Liver (tissue), 10 donors: Measurements from ENCODE around the gene TBL1XR1. TPM values are rescaled to one million over a fixed set of nuclear protein-coding genes. Genes with fewer than 3 reads are reported as not detected.

ENCODE experiments used
- DNase-seq: peaks from one replicate; pipeline ENCODE4 v3.0.0-alpha.2; 2017; ENCODE audit warnings: low spot score
- H3K27ac ChIP-seq, 2 donors: one replicate each; pipeline ENCODE4 v1.7.0; 2013; ENCODE audit warnings: inconsistent platforms in 2 of 2, low read length in 2 of 2, control low read depth in 1 of 2, low read depth in 1 of 2, mild to moderate bottlenecking in 1 of 2
- H3K27me3 ChIP-seq, 4 donors: one replicate each; pipeline versions ENCODE4 v1.6.1 to v1.7.0; 2013; ENCODE audit warnings: low read length in 3 of 4, inconsistent platforms in 1 of 4, mild to moderate bottlenecking in 1 of 4, moderate library complexity in 1 of 4; ENCODE audit not compliant: control insufficient read depth in 4 of 4, insufficient read depth in 4 of 4
- H3K36me3 ChIP-seq, 4 donors: one replicate each; pipeline versions ENCODE4 v1.6.1 to v1.7.0; 2013; ENCODE audit warnings: low read length in 3 of 4, mild to moderate bottlenecking in 3 of 4, low read depth in 1 of 4, moderate library complexity in 1 of 4; ENCODE audit not compliant: control insufficient read depth in 4 of 4, insufficient read depth in 3 of 4
- H3K4me1 ChIP-seq, 4 donors: one replicate each; pipeline versions ENCODE4 v1.6.1 to v1.7.0; 2013; ENCODE audit warnings: low read length in 3 of 4, mild to moderate bottlenecking in 3 of 4, moderate library complexity in 1 of 4; ENCODE audit not compliant: control insufficient read depth in 4 of 4, insufficient read depth in 4 of 4
- H3K4me3 ChIP-seq, 3 donors: one replicate each; pipeline versions ENCODE4 v1.6.1 to v1.7.0; 2013; ENCODE audit warnings: low read length in 3 of 3, control low read depth in 1 of 3, low read depth in 1 of 3, mild to moderate bottlenecking in 1 of 3
- H3K9ac ChIP-seq, 2 donors: one replicate each; pipeline ENCODE4 v1.7.0; 2013; ENCODE audit warnings: low read length in 2 of 2, mild to moderate bottlenecking in 2 of 2, moderate library complexity in 2 of 2, control low read depth in 1 of 2, low read depth in 1 of 2
- H3K9me3 ChIP-seq, 4 donors: one replicate each; pipeline versions ENCODE4 v1.6.1 to v1.7.0; 2013; ENCODE audit warnings: low read length in 3 of 4; ENCODE audit not compliant: control insufficient read depth in 4 of 4
- EGR1 ChIP-seq, 2 donors: IDR thresholded peaks; 2 replicates each; pipeline ENCODE4 v1.6.1; 2016 to 2018; ENCODE audit warnings: antibody characterized with exemption in 2 of 2, low read depth in 2 of 2
- FOXA1 ChIP-seq: IDR thresholded peaks from 2 replicates; pipeline ENCODE4 v1.6.1; 2016; ENCODE audit warnings: antibody characterized with exemption
- FOXA2 ChIP-seq: IDR thresholded peaks from 2 replicates; pipeline ENCODE4 v1.6.1; 2016; ENCODE audit warnings: antibody characterized with exemption
- GABPA ChIP-seq, 2 donors: IDR thresholded peaks in 1 of 2; conservative IDR thresholded peaks in 1 of 2; 2 replicates each; pipeline ENCODE4 v1.6.1; 2016; ENCODE audit warnings: antibody characterized with exemption in 2 of 2, mild to moderate bottlenecking in 1 of 2, moderate library complexity in 1 of 2
- HNF4A ChIP-seq, 2 donors: conservative IDR thresholded peaks; 2 replicates each; pipeline ENCODE4 v1.6.1; 2016; ENCODE audit warnings: antibody characterized with exemption in 2 of 2, mild to moderate bottlenecking in 2 of 2
- HNF4G ChIP-seq: IDR thresholded peaks from 2 replicates; pipeline ENCODE4 v1.6.1; 2016; ENCODE audit warnings: antibody characterized with exemption
- JUND ChIP-seq, 2 donors: IDR thresholded peaks; 2 replicates each; pipeline ENCODE4 v1.6.1; 2016; ENCODE audit warnings: antibody characterized with exemption in 2 of 2
- MAX ChIP-seq: IDR thresholded peaks from 2 replicates; pipeline ENCODE4 v1.6.1; 2016; ENCODE audit warnings: antibody characterized with exemption
- NR2F2 ChIP-seq: IDR thresholded peaks from 2 replicates; pipeline ENCODE4 v1.6.1; 2016; ENCODE audit warnings: antibody characterized with exemption
- RAD21 ChIP-seq, 2 donors: IDR thresholded peaks; 2 replicates each; pipeline ENCODE4 v1.6.1; 2016; ENCODE audit warnings: antibody characterized with exemption in 2 of 2, mild to moderate bottlenecking in 2 of 2
- REST ChIP-seq: IDR thresholded peaks from 2 replicates; pipeline ENCODE4 v1.6.1; 2016; ENCODE audit warnings: antibody characterized with exemption, mild to moderate bottlenecking
- RXRA ChIP-seq, 2 donors: IDR thresholded peaks; 2 replicates each; pipeline ENCODE4 v1.6.1; 2017 to 2018; ENCODE audit warnings: antibody characterized with exemption in 2 of 2, mild to moderate bottlenecking in 1 of 2
- SP1 ChIP-seq: IDR thresholded peaks from 2 replicates; pipeline ENCODE4 v1.6.1; 2018; ENCODE audit warnings: antibody characterized with exemption, mild to moderate bottlenecking
- TAF1 ChIP-seq: conservative IDR thresholded peaks from 2 replicates; pipeline ENCODE4 v1.6.1; 2016; ENCODE audit warnings: antibody characterized with exemption, mild to moderate bottlenecking
- YY1 ChIP-seq: IDR thresholded peaks from 2 replicates; pipeline ENCODE4 v1.6.1; 2016; ENCODE audit warnings: antibody characterized with exemption, mild to moderate bottlenecking
- WGBS: extraction: QIAGEN DNeasy Blood & Tissue Kit; methylation state at CpG from one replicate; pipeline ENCODE4 v1.1.7; 2013; 5-methylcytosine and 5-hydroxymethylcytosine counted together
- polyA plus RNA-seq, 2 donors: library from polyadenylated mRNA; stranded (reverse) in 1 of 2; unstranded in 1 of 2; fragments of 200-250 nt in 1 of 2; fragments of >200 nt in 1 of 2; fragmentation: Nextera tagmentation in 1 of 2; extraction: Ambion mirVana in 1 of 2; gene quantifications; one replicate each; pipeline versions ENCODE4 v1.2.1 to v1.2.3, GENCODE V29; 2013 to 2015
- small RNA-seq: library from RNA; depleted of rRNA; stranded (forward); fragments of <200 nt; gene quantifications from one replicate; pipeline ENCODE3, GENCODE V24; 2014
- total RNA-seq, 2 donors: library from RNA; depleted of rRNA; stranded (reverse); fragments of >200 nt; gene quantifications; one replicate each; pipeline ENCODE4 v1.2.3, GENCODE V29; 2014
- TF ChIP-seq, protein P1 (sequence below): fragments of 150-350 bp; IDR thresholded peaks from 2 replicates; pipeline ENCODE4 v1.5.1; 2017; ENCODE audit warnings: improper control_type of control experiment, low read depth, low read length; ENCODE audit not compliant: missing input control
- TF ChIP-seq, protein P2 (sequence below): IDR thresholded peaks from 2 replicates; pipeline ENCODE4 v1.6.1; 2016; ENCODE audit warnings: antibody characterized with exemption
- TF ChIP-seq, protein P3 (sequence below): IDR thresholded peaks from 2 replicates; pipeline ENCODE4 v1.6.1; 2016; ENCODE audit warnings: antibody characterized with exemption
- donor health status: healthy.
- donor health status: healthy.
- donor health status: healthy.
- donor health status: healthy.
- donor health status: healthy.

Gene TBL1XR1
- total and polyA plus RNA-seq, 4 donors: 10.3 to 65.9 (median 33.2) TPM

- H3K36me3 ChIP-seq: no peaks in the 10 kb centered on the region
- H3K4me3 ChIP-seq: no peak overlapping the region
- no peaks in the 10 kb centered on the region for H3K4me1 ChIP-seq
- DNase-seq: no peak
- no peak for TF ChIP-seq YY1
- no peak for TF ChIP-seq EGR1 (IDR thresholded peaks at IDR 0.05; ENCODE audit: low read depth in 2 of 2)
- TF ChIP-seq, protein P1, sequence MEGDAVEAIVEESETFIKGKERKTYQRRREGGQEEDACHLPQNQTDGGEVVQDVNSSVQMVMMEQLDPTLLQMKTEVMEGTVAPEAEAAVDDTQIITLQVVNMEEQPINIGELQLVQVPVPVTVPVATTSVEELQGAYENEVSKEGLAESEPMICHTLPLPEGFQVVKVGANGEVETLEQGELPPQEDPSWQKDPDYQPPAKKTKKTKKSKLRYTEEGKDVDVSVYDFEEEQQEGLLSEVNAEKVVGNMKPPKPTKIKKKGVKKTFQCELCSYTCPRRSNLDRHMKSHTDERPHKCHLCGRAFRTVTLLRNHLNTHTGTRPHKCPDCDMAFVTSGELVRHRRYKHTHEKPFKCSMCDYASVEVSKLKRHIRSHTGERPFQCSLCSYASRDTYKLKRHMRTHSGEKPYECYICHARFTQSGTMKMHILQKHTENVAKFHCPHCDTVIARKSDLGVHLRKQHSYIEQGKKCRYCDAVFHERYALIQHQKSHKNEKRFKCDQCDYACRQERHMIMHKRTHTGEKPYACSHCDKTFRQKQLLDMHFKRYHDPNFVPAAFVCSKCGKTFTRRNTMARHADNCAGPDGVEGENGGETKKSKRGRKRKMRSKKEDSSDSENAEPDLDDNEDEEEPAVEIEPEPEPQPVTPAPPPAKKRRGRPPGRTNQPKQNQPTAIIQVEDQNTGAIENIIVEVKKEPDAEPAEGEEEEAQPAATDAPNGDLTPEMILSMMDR: no peak
- TF ChIP-seq MAX: no peak
- TF ChIP-seq RXRA (IDR thresholded peaks at IDR 0.05): no peak
- no peak for TF ChIP-seq TAF1
- TF ChIP-seq RAD21 (IDR thresholded peaks at IDR 0.05): no peak
- TF ChIP-seq FOXA2: no peak
- no peak for TF ChIP-seq SP1
- no peak for TF ChIP-seq NR2F2
- no peak for TF ChIP-seq FOXA1
- TF ChIP-seq, protein P2, sequence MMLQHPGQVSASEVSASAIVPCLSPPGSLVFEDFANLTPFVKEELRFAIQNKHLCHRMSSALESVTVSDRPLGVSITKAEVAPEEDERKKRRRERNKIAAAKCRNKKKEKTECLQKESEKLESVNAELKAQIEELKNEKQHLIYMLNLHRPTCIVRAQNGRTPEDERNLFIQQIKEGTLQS: no peak
- no peak for TF ChIP-seq HNF4G
- TF ChIP-seq JUND (IDR thresholded peaks at IDR 0.05): no peak
- TF ChIP-seq GABPA (IDR thresholded peaks at IDR 0.05 in 1 of 2, conservative IDR thresholded peaks at IDR 0.05 in 1 of 2): no peak
- no peak for TF ChIP-seq REST
- no peak for TF ChIP-seq HNF4A (conservative IDR thresholded peaks at IDR 0.05)
- TF ChIP-seq, protein P3, sequence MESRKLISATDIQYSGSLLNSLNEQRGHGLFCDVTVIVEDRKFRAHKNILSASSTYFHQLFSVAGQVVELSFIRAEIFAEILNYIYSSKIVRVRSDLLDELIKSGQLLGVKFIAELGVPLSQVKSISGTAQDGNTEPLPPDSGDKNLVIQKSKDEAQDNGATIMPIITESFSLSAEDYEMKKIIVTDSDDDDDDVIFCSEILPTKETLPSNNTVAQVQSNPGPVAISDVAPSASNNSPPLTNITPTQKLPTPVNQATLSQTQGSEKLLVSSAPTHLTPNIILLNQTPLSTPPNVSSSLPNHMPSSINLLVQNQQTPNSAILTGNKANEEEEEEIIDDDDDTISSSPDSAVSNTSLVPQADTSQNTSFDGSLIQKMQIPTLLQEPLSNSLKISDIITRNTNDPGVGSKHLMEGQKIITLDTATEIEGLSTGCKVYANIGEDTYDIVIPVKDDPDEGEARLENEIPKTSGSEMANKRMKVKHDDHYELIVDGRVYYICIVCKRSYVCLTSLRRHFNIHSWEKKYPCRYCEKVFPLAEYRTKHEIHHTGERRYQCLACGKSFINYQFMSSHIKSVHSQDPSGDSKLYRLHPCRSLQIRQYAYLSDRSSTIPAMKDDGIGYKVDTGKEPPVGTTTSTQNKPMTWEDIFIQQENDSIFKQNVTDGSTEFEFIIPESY: no peak
- no peak overlapping the region for H3K27ac ChIP-seq
- H3K9me3 ChIP-seq: no peaks in the 10 kb centered on the region
- WGBS: 65% methylated on average over 1 of the region's 1 CpG
- no peak overlapping the region for H3K9ac ChIP-seq
- no peaks in the 10 kb centered on the region for H3K27me3 ChIP-seq
These were observed 227.8 kb downstream of the TBL1XR1 start for GRCh38 chr3:176969506-176969905.

Small RNAs within 50 kb of the gene (small RNA-seq; reads per million reads assigned to genes)
- gene RF00019: not detected
- gene RNU6-681P: not detected
